ENCODE results near the gene HNF1A. TPM values are rescaled to one million over a fixed set of nuclear protein-coding genes. Genes with fewer than 3 reads are reported as not detected.

Gene HNF1A
- total and polyA plus RNA-seq, 2 of the 13 experiments (the other 11 are each of a cell fraction or from before 2014, with no cell fraction given), result 13.4 to 34.7 TPM

DNA sequence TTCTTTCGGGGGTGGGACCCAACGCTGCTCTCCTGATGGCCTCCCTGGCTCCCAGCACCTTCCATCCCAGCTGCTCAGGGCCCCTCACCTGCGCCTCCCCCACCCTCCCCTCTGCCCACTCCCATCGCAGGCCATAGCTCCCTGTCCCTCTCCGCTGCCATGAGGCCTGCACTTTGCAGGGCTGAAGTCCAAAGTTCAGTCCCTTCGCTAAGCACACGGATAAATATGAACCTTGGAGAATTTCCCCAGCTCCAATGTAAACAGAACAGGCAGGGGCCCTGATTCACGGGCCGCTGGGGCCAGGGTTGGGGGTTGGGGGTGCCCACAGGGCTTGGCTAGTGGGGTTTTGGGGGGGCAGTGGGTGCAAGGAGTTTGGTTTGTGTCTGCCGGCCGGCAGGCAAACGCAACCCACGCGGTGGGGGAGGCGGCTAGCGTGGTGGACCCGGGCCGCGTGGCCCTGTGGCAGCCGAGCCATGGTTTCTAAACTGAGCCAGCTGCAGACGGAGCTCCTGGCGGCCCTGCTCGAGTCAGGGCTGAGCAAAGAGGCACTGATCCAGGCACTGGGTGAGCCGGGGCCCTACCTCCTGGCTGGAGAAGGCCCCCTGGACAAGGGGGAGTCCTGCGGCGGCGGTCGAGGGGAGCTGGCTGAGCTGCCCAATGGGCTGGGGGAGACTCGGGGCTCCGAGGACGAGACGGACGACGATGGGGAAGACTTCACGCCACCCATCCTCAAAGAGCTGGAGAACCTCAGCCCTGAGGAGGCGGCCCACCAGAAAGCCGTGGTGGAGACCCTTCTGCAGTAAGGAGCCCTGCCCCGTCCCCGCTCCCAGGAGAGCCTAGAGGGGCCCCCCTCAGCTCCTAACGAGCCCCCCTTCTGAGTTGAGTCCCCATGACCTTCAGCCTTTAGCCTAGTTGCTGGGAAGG lies at the start of gene HNF1A (continued):
- TF ChIP-seq, protein P1, sequence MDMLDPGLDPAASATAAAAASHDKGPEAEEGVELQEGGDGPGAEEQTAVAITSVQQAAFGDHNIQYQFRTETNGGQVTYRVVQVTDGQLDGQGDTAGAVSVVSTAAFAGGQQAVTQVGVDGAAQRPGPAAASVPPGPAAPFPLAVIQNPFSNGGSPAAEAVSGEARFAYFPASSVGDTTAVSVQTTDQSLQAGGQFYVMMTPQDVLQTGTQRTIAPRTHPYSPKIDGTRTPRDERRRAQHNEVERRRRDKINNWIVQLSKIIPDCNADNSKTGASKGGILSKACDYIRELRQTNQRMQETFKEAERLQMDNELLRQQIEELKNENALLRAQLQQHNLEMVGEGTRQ (IDR thresholded peaks at IDR 0.05; ENCODE audit: low read depth, low read length), result no peak
- TF ChIP-seq, protein P1 (CRISPR knock-in tag; IDR thresholded peaks at IDR 0.05; ENCODE audit: borderline replicate concordance), result no peak
- TF ChIP-seq ZFP36L2 (CRISPR knock-in tag; IDR thresholded peaks at IDR 0.05) (no peak), RBM22 (optimal IDR thresholded peaks at IDR 0.05; ENCODE audit: low read length) (no peak), ZNF138 (CRISPR knock-in tag; IDR thresholded peaks at IDR 0.05; ENCODE audit: low read depth) (0 out of 2 replicates have a peak, but pooled peaks have one; percentile 10), IKZF4 (CRISPR knock-in tag; IDR thresholded peaks at IDR 0.05; ENCODE audit: borderline replicate concordance, low read depth, not compliant biosample characterization) (no peak), POLR2A (IDR thresholded peaks at IDR 0.05; ENCODE audit: insufficient read depth in 1 of 2, low read depth in 2 of 2, low read length in 2 of 2) (peak; percentile 37 to 41; a peak in 2 of 4 replicates), KDM3A (CRISPR knock-in tag; IDR thresholded peaks at IDR 0.05; ENCODE audit: low read depth) (peak; percentile 92), ZBTB3 (CRISPR knock-in tag; IDR thresholded peaks at IDR 0.05; ENCODE audit: borderline replicate concordance, low read depth) (peak; percentile 53; the same call in 1 of the 2 replicates), PHF8 (CRISPR knock-in tag; IDR thresholded peaks at IDR 0.05) (peak; percentile 56; the same call in 1 of the 2 replicates), HNRNPH1 (optimal IDR thresholded peaks at IDR 0.05; ENCODE audit: low read depth, low read length) (peak; percentile 82), RBM39 (IDR thresholded peaks at IDR 0.05; ENCODE audit: low read depth, low read length, poor library complexity, severe bottlenecking) (peak; percentile 56)
- TF ChIP-seq, protein P2, sequence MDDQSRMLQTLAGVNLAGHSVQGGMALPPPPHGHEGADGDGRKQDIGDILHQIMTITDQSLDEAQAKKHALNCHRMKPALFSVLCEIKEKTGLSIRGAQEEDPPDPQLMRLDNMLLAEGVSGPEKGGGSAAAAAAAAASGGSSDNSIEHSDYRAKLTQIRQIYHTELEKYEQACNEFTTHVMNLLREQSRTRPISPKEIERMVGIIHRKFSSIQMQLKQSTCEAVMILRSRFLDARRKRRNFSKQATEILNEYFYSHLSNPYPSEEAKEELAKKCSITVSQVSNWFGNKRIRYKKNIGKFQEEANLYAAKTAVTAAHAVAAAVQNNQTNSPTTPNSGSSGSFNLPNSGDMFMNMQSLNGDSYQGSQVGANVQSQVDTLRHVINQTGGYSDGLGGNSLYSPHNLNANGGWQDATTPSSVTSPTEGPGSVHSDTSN (CRISPR knock-in tag; IDR thresholded peaks at IDR 0.05; ENCODE audit: borderline replicate concordance), result no peak
- TF ChIP-seq, protein P3, sequence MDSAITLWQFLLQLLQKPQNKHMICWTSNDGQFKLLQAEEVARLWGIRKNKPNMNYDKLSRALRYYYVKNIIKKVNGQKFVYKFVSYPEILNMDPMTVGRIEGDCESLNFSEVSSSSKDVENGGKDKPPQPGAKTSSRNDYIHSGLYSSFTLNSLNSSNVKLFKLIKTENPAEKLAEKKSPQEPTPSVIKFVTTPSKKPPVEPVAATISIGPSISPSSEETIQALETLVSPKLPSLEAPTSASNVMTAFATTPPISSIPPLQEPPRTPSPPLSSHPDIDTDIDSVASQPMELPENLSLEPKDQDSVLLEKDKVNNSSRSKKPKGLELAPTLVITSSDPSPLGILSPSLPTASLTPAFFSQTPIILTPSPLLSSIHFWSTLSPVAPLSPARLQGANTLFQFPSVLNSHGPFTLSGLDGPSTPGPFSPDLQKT (CRISPR knock-in tag; IDR thresholded peaks at IDR 0.05; ENCODE audit: borderline replicate concordance), result no peak
- TF ChIP-seq, protein P4, sequence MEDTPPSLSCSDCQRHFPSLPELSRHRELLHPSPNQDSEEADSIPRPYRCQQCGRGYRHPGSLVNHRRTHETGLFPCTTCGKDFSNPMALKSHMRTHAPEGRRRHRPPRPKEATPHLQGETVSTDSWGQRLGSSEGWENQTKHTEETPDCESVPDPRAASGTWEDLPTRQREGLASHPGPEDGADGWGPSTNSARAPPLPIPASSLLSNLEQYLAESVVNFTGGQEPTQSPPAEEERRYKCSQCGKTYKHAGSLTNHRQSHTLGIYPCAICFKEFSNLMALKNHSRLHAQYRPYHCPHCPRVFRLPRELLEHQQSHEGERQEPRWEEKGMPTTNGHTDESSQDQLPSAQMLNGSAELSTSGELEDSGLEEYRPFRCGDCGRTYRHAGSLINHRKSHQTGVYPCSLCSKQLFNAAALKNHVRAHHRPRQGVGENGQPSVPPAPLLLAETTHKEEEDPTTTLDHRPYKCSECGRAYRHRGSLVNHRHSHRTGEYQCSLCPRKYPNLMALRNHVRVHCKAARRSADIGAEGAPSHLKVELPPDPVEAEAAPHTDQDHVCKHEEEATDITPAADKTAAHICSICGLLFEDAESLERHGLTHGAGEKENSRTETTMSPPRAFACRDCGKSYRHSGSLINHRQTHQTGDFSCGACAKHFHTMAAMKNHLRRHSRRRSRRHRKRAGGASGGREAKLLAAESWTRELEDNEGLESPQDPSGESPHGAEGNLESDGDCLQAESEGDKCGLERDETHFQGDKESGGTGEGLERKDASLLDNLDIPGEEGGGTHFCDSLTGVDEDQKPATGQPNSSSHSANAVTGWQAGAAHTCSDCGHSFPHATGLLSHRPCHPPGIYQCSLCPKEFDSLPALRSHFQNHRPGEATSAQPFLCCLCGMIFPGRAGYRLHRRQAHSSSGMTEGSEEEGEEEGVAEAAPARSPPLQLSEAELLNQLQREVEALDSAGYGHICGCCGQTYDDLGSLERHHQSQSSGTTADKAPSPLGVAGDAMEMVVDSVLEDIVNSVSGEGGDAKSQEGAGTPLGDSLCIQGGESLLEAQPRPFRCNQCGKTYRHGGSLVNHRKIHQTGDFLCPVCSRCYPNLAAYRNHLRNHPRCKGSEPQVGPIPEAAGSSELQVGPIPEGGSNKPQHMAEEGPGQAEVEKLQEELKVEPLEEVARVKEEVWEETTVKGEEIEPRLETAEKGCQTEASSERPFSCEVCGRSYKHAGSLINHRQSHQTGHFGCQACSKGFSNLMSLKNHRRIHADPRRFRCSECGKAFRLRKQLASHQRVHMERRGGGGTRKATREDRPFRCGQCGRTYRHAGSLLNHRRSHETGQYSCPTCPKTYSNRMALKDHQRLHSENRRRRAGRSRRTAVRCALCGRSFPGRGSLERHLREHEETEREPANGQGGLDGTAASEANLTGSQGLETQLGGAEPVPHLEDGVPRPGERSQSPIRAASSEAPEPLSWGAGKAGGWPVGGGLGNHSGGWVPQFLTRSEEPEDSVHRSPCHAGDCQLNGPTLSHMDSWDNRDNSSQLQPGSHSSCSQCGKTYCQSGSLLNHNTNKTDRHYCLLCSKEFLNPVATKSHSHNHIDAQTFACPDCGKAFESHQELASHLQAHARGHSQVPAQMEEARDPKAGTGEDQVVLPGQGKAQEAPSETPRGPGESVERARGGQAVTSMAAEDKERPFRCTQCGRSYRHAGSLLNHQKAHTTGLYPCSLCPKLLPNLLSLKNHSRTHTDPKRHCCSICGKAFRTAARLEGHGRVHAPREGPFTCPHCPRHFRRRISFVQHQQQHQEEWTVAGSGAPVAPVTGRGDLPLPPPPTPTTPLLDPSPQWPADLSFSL (CRISPR knock-in tag; IDR thresholded peaks at IDR 0.05), result no peak

All from HepG2 (cell line).